HFF-Myc (cell line): ENCODE data around the gene ANKRD33B.
"Not testable (repeated sequence)": the region's sequence is repeated elsewhere in the genome, so short reads cannot be mapped to it uniquely, and the experiment has no call there.

Experiments
- DNase-seq: peaks from one replicate; pipeline ENCODE4 v3.0.0-alpha.2; 2011; ENCODE audit warnings: low read depth; ENCODE audit errors: extremely low read depth
- H3K4me3 ChIP-seq: replicated peaks from 2 replicates; pipeline ENCODE4 v1.5.1; 2011; ENCODE audit warnings: low read depth, mild to moderate bottlenecking, control low read depth, low read length
- TF ChIP-seq, protein P1 (sequence below): IDR thresholded peaks from 2 replicates; pipeline ENCODE4 v1.5.1; 2012; ENCODE audit warnings: mild to moderate bottlenecking, low read depth, low read length, control low read depth; ENCODE audit errors: missing control alignments

ANKRD33B gene

DNA sequence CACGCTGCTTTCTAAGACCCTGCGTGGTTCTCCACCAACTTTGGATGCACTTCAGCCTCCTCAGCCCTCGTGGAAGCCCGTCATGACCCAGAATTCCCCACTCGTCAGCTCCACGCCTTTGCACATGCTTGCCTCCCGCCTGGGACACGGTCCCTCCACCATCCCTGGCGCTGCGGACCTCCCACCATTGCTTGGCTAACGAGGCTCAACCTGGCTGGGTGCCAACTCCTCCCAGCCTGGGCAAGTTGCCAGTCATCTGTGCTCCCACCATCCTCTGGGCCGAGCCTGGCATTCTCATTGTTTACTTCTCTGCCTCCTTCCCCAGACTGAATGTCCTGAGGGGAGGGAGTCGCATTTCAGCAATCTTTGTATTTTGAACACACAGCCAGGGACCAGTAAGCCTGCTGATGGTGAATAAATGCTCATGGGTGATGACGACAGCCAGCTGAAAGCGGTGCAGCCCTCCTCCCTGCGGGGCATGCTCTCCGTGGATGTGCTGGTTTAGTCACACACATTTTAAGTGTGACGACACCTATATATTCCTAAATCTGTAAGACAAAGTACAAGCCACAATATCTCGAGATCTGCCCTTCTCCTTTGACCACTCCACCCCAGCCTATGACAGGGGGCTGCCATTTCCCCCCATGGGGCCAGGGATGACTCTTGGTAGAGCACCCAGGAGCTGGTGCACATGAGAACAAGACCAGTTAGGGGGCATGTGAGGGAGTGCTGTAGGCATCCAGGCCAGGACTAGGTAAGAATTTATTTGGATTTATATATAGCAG is 37.6 kb downstream of the ANKRD33B start:
- no peak overlapping the region for H3K4me3 ChIP-seq
- TF ChIP-seq, protein P1, sequence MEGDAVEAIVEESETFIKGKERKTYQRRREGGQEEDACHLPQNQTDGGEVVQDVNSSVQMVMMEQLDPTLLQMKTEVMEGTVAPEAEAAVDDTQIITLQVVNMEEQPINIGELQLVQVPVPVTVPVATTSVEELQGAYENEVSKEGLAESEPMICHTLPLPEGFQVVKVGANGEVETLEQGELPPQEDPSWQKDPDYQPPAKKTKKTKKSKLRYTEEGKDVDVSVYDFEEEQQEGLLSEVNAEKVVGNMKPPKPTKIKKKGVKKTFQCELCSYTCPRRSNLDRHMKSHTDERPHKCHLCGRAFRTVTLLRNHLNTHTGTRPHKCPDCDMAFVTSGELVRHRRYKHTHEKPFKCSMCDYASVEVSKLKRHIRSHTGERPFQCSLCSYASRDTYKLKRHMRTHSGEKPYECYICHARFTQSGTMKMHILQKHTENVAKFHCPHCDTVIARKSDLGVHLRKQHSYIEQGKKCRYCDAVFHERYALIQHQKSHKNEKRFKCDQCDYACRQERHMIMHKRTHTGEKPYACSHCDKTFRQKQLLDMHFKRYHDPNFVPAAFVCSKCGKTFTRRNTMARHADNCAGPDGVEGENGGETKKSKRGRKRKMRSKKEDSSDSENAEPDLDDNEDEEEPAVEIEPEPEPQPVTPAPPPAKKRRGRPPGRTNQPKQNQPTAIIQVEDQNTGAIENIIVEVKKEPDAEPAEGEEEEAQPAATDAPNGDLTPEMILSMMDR, result no peak
- peak; percentile 84 for DNase-seq

DNA sequence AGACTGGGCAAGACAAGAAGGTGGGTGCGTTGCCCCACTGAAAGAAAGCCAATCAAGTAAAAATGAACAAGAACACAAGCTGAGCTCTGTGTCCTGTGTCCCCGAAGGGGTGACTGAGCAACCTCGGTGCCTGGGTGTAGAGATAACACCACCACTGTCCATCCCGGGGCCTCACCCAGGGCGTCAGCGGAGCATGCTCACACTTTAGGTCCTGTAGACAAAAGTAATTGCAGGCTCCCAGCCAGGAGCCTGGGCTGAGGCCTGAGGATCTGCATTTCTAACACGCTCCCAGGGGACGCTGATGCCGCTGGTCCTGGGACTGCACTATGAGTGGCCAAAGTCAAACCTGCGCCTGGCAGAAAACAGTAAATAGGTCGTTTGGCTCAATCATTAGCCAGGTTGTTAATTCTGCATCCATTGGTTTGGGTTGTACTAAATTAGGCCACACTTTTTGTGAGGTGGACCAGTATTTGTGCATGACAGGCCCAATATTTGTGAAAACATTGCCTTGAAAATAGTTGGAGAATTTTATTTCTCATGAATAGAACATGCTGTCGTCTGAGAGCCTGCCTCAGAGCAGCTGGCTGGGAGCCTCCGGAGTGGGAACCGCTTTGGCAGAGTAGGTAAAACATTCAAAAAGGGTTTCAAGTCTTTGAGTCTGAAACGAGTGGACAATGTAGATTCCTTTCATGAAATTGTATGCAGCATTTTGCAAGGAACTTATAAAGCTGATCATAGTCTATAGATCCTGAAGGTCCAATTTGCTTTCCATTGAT is 38.3 kb downstream of the ANKRD33B start:
- TF ChIP-seq, protein P1, result no peak
- no peak for DNase-seq
- no peak overlapping the region for H3K4me3 ChIP-seq

DNA sequence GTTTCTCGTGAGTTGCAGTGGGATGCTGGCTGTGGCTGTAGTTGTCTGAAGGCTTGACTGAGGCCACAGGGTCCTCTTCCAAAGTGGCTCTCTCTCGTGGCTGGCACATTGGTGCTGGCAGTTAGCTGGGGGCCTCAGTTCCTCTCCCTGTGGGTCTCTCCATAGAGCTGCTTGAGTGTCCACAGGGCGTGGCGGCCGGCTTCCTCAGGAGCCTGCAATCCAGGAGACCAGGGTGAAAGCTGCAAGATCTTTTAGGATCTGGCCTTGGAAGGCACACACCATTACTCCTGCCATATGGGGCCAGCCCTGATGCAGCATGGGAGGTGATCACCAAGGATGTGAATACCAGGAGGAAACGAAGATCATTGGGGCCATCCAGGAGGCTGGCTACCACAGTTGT is 41.1 kb downstream of the ANKRD33B start:
- TF ChIP-seq, protein P1, result no peak
- no peak for DNase-seq
- H3K4me3 ChIP-seq, result no peak overlapping the region

DNA sequence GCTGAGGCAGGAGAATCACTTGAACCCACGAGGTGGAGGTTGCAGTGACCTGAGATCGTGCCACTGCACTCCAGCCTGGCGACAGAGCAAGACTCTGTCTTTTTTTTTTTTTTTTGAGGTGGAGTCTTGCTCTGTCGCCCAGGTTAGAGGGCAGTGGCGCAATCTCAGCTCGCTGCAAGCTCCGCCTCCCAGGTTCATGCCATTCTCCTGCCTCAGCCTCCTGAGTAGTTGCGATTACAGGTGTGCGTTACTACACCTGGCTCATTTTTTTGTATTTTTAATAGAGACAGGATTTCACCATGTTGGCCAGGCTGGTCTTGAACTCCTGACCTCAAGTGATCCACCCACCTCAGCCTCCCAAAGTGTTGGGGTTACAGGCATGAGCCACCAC is 42.8 kb downstream of the ANKRD33B start:
- DNase-seq, H3K4me3 ChIP-seq: not testable (repeated sequence)

DNA sequence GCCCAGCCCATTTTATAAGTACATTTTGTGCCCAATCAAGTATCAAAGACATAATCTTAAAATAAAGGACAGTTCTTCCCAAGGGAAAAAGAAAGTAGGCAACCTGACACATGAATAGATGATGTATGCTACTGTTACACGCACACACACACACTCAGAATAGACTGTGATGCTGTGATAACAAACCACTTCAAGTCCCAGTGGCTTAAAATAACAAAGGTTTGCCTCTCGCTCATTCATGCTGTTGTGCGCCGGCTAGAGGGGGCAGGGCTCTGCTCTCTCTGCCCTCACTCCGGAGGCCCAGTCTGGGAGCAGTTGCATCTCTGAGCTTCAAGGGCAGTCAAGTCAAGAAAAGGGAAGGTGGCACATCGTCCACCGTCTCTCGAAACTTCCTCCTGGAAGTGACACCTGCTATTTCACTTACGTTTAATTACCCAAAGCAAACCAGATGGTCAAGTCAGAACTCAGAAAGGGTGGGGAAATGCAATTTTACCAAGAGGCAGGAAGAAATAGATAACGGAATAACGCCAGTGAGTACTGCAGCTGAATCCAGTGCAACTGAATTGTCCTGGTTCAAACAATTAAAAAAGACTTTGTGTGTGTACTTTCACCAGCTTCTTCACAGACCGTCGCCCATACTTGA is 43.3 kb downstream of the ANKRD33B start:
- H3K4me3 ChIP-seq, result no peak overlapping the region
- TF ChIP-seq, protein P1, result no peak
- no peak for DNase-seq

DNA sequence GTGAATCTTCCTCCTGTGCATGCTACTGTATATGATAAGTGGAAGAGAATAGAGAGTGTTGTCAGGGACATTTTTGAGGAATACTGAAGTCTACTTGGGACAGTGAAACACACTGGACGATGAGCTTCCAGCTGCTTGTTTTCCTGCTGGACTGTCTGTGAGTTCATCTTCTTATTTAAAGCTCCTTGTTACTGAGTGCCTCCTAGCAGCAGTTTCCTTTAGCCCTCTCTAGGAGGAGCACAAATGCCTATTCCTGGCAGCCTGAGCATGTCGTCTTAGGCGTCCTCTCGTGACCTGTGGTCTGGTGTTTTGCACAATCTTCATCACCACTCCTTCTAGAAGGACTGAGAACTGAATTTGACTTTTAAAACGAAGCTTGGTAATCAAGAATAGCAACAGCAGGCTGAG is 43.8 kb downstream of the ANKRD33B start:
- H3K4me3 ChIP-seq, result no peak overlapping the region
- no peak for DNase-seq
- TF ChIP-seq, protein P1, result no peak

DNA sequence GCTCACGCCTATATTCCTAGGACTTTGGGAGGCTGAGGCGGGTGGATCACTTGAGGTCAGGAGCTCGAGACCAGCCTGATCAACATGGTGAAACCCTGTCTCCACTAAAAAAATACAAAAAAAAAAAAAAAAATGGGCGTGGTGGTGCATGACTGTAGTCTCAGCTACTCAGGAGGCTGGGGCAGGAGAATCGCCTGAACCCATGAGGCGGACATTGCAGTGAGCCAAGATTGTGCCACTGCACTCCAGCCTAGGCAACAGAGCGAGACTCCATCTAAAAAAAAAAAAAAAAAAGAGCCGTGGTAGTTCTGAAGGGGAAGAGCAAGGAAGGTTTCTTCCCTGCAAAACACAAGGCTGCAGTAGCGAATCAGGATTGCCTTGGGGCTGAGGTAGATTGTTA is 44.2 kb downstream of the ANKRD33B start:
- not testable (repeated sequence) for DNase-seq, H3K4me3 ChIP-seq
